Transverse colon (tissue), 4 donors: Measurements from ENCODE around the gene UTRN. TPM values are rescaled to one million over a fixed set of nuclear protein-coding genes. Genes with fewer than 3 reads are reported as not detected.

Experiments used
- DNase-seq: peaks from one replicate; pipeline ENCODE4 v3.0.0-alpha.2; 2019
- H3K27ac ChIP-seq, 4 donors: fragments of 200-600 bp; sonication (generic); 2 replicates each; pipeline ENCODE4 v1.5.1; 2016 to 2018; ENCODE audit warnings: inconsistent platforms in 4 of 4
- H3K27me3 ChIP-seq: fragments of 200-600 bp; sonication (generic); 2 replicates; pipeline ENCODE4 v1.5.1; 2017; ENCODE audit warnings: inconsistent platforms
- H3K36me3 ChIP-seq, 4 donors: fragments of 200-600 bp; sonication (generic); 2 replicates each; pipeline ENCODE4 v1.5.1; 2017 to 2019; ENCODE audit warnings: inconsistent platforms in 4 of 4
- H3K4me1 ChIP-seq, 4 donors: fragments of 200-600 bp; sonication (generic); 2 replicates each; pipeline ENCODE4 v1.5.1; 2017 to 2020; ENCODE audit warnings: inconsistent platforms in 4 of 4
- H3K4me3 ChIP-seq, 4 donors: fragments of 200-600 bp; sonication (generic); 1 replicate in 1 of 4; 2 replicates in 3 of 4; pipeline versions ENCODE4 v1.5.1 to v1.6.1; 2017 to 2019; ENCODE audit warnings: inconsistent platforms in 4 of 4
- H3K9me3 ChIP-seq, 2 donors: fragments of 200-600 bp; sonication (generic); 2 replicates each; pipeline ENCODE4 v1.5.1; 2017 to 2019; ENCODE audit warnings: inconsistent platforms in 2 of 2
- EP300 ChIP-seq: sonication (generic); formaldehyde crosslinking; IDR thresholded peaks from one replicate; pipeline ENCODE4 v1.6.1; 2017; ENCODE audit warnings: antibody characterized with exemption, low read depth
- POLR2A ChIP-seq: fragments of 450-650 bp; IDR thresholded peaks from one replicate; pipeline ENCODE4 v1.6.1; 2016; ENCODE audit warnings: antibody characterized with exemption, mild to moderate bottlenecking, moderate library complexity
- POLR2AphosphoS5 ChIP-seq, 3 donors: sonication (generic); formaldehyde crosslinking; IDR thresholded peaks; one replicate each; pipeline ENCODE4 v1.6.1; 2016; ENCODE audit warnings: antibody characterized with exemption in 3 of 3
- WGBS, 2 donors: methylation state at CpG; one replicate each; pipeline ENCODE4 v1.1.5; 2018; ENCODE audit warnings: low coverage in 1 of 2; 5-methylcytosine and 5-hydroxymethylcytosine counted together
- in situ Hi-C, 4 donors: fragments of 200-750 bp; cut with MboI; loops; one replicate each; pipeline versions ENCODE4 v1.15.0 to v1.15.1; 2017; ENCODE audit warnings: low sequenced_read_pairs in 3 of 4, low pct_ligation_motif_present in 1 of 4, low pct_unique_long_range_greater_than_20kb in 1 of 4
- intact Hi-C: fragments of 100-400 bp; cut with DNase I; formaldehyde crosslinking; loops from one replicate; pipeline ENCODE4 v1.15.1; 2023; ENCODE audit warnings: low total_unique reads
- total RNA-seq, 4 donors: library from RNA; depleted of rRNA; stranded (reverse); fragments of >200 nt; gene quantifications; one replicate each; pipeline ENCODE4 v1.1.0, GENCODE V29; 2016
- TF ChIP-seq, protein P1 (sequence below), 5 experiments: fragments of 200-600 bp in 3 of 5; fragments of 450-650 bp in 2 of 5; sonication (generic) in 3 of 5; IDR thresholded peaks; 1 replicate in 2 of 5; 2 replicates in 3 of 5; pipeline ENCODE4 v1.5.1; 2016 to 2017; ENCODE audit warnings: antibody characterized with exemption in 5 of 5, inconsistent platforms in 3 of 5, mild to moderate bottlenecking in 2 of 5, moderate library complexity in 1 of 5

UTRN gene
- total RNA-seq, 4 donors from 2014 or later, result 42.3 to 134 (median 94.1) TPM

DNA sequence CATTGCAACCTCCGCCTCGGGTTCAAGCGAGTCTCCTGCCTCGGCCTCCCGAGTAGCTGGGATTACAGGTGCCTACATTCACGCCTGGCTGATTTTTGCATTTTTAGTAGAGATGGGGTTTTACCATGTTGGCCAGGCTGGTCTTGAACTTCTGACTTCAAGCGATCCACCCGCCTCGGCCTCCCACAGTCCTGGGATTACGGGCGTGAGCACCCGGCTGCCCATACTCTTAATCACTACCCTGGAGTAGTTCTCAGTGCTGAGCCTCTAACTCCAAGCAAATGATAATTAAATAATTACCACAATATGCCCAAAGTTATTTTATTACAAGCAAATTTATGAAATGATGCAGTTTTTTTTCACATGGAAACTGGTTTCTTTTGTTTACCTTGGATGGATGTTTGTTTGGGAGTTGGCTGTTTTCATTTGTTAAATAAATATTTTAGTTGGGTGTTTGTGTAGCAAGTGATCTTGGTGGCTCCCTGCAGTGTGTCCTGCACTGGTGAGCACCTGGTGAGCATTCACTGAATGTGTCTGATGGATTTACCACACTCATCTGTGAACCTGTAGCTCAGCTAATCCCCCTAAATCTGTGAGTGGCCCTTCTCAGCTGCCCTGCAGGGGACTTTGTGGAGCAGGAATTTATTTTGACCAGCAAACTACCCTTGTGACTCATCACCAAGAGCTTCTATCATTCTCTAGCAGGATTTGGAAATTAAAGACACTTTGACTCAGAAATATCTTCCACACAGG is 36.9 kb downstream of the UTRN start:
- in situ Hi-C loops (no loop called here), intact Hi-C loops (no loop called here)
- DNase-seq, result no peak
- Histone ChIP-seq H3K9me3 (no peaks in the 10 kb centered on the region), H3K4me3 (no peak overlapping the region), H3K4me1 (peaks cover 0 to 8% (median 2%) of the 10 kb centered on the region in 4 donors), H3K27me3 (no peaks in the 10 kb centered on the region), H3K27ac (no peak overlapping the region), H3K36me3 (no peaks in the 10 kb centered on the region)
- WGBS, 2 donors, result 97% methylated on average over 12 of the region's 12 CpGs; no CpG with 5 or more reads in 1 of the 2 donors
- no peak for TF ChIP-seq EP300
- TF ChIP-seq, protein P1, sequence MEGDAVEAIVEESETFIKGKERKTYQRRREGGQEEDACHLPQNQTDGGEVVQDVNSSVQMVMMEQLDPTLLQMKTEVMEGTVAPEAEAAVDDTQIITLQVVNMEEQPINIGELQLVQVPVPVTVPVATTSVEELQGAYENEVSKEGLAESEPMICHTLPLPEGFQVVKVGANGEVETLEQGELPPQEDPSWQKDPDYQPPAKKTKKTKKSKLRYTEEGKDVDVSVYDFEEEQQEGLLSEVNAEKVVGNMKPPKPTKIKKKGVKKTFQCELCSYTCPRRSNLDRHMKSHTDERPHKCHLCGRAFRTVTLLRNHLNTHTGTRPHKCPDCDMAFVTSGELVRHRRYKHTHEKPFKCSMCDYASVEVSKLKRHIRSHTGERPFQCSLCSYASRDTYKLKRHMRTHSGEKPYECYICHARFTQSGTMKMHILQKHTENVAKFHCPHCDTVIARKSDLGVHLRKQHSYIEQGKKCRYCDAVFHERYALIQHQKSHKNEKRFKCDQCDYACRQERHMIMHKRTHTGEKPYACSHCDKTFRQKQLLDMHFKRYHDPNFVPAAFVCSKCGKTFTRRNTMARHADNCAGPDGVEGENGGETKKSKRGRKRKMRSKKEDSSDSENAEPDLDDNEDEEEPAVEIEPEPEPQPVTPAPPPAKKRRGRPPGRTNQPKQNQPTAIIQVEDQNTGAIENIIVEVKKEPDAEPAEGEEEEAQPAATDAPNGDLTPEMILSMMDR (IDR thresholded peaks at IDR 0.05), result no peak
- no peak for TF ChIP-seq POLR2A
- no peak for TF ChIP-seq POLR2AphosphoS5 (IDR thresholded peaks at IDR 0.05)

DNA sequence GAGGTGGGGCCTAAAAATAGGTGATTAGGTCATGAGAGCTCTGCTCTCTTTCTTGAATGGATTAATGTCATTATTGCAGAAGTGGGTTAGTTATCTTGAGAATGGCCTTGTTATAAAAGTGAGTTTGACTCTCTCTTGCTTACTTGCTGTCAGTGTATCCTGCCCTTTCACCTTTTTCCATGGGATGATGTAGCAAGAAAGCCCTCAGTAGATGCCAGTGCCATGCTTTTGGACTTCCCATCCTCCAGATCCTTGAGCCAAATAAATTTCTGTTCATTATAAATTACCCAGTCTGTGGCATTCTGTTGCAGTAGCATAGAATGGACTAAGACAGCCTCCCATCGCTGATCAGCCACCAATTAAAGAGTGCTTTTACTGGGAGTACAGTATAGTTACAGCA is 40.1 kb downstream of the UTRN start:
- H3K36me3 ChIP-seq, result no peaks in the 10 kb centered on the region
- peaks cover 2 to 9% (median 4%) of the 10 kb centered on the region in 4 donors for H3K4me1 ChIP-seq
- DNase-seq, result no peak
- 80 to 100% methylated on average over 1 of the region's 1 CpG for WGBS, 2 donors
- H3K4me3 ChIP-seq, result no peak overlapping the region
- H3K27ac ChIP-seq, result no peak overlapping the region
- H3K27me3 ChIP-seq, result no peaks in the 10 kb centered on the region
- no peaks in the 10 kb centered on the region for H3K9me3 ChIP-seq
- intact Hi-C loops (no loop called here), in situ Hi-C loops (no loop called here)
- TF ChIP-seq EP300, result no peak
- TF ChIP-seq, protein P1 (IDR thresholded peaks at IDR 0.05), result no peak
- no peak for TF ChIP-seq POLR2AphosphoS5 (IDR thresholded peaks at IDR 0.05)
- no peak for TF ChIP-seq POLR2A

DNA sequence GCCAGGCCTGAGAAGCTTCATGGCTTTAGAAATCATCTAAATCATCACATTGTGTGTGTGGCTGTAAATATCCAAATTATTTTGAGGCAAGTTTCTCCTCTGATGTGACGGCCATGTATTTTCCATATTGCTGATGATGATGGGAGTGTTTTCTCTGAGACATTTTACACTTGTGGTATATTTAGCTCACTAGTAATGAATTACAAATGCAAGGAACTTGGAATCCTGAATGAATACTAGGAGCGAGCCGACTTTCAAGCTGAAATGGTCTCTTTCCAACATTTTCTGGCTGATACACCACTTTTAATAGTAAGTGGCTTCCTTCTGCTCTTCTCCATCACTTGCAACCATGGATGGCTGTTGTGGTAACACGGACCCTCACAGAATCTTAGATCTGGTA is 41.3 kb downstream of the UTRN start:
- Histone ChIP-seq H3K4me1 (peaks cover 5 to 12% (median 8%) of the 10 kb centered on the region in 4 donors), H3K9me3 (no peaks in the 10 kb centered on the region), H3K27me3 (no peaks in the 10 kb centered on the region), H3K27ac (no peak overlapping the region), H3K4me3 (no peak overlapping the region), H3K36me3 (no peaks in the 10 kb centered on the region)
- WGBS, 2 donors, result 79 to 81% methylated on average over 3 to 4 of the region's 4 CpGs
- no peak for TF ChIP-seq EP300
- TF ChIP-seq POLR2A, result no peak
- TF ChIP-seq, protein P1 (IDR thresholded peaks at IDR 0.05), result no peak
- no peak for TF ChIP-seq POLR2AphosphoS5 (IDR thresholded peaks at IDR 0.05)
- in situ Hi-C loops, result no loop called here
- intact Hi-C loops, result no loop called here
- DNase-seq, result no peak

DNA sequence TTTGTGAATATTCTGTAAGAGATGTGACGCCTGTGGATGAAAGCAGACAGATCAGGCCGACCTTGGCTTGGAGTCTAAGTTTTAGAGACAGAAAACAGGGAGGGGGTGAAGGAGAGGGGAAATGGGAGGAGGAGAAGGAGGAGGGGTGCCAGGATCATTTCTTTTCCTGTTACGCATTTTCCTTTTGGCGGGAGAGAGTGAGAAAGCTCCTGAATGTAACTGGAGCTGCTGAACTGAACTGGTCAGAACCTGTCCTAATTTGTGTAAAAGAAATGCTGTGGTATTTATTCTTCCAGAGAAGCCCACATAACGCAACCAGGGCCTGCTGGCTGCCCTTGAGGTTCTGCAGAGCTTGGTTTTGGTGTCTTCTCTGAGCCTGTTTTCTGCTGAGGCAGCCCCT is 41.9 kb downstream of the UTRN start:
- no peak overlapping the region for H3K4me3 ChIP-seq
- no peaks in the 10 kb centered on the region for H3K27me3 ChIP-seq
- no peaks in the 10 kb centered on the region for H3K36me3 ChIP-seq
- H3K27ac ChIP-seq, result peak overlapping the region in 1 of 4 donors; percentile 15
- WGBS, 2 donors, result 65 to 81% methylated on average over 3 to 5 of the region's 5 CpGs
- in situ Hi-C loops, result no loop called here
- intact Hi-C loops, result no loop called here
- TF ChIP-seq EP300 (no peak), POLR2AphosphoS5 (IDR thresholded peaks at IDR 0.05) (no peak), POLR2A (no peak)
- TF ChIP-seq, protein P1 (IDR thresholded peaks at IDR 0.05), result no peak
- no peak for DNase-seq
- H3K4me1 ChIP-seq, result peaks cover 5 to 12% (median 9%) of the 10 kb centered on the region in 4 donors
- H3K9me3 ChIP-seq, result no peaks in the 10 kb centered on the region
